ENCODE results near the gene ACVR1. TPM values are rescaled to one million over a fixed set of nuclear protein-coding genes. Genes with fewer than 3 reads are reported as not detected.

ACVR1 gene
- 7.2 and 11.3 TPM in 2 replicates for total RNA-seq (2014; rRNA removed; shearing (Covaris generic))

DNA sequence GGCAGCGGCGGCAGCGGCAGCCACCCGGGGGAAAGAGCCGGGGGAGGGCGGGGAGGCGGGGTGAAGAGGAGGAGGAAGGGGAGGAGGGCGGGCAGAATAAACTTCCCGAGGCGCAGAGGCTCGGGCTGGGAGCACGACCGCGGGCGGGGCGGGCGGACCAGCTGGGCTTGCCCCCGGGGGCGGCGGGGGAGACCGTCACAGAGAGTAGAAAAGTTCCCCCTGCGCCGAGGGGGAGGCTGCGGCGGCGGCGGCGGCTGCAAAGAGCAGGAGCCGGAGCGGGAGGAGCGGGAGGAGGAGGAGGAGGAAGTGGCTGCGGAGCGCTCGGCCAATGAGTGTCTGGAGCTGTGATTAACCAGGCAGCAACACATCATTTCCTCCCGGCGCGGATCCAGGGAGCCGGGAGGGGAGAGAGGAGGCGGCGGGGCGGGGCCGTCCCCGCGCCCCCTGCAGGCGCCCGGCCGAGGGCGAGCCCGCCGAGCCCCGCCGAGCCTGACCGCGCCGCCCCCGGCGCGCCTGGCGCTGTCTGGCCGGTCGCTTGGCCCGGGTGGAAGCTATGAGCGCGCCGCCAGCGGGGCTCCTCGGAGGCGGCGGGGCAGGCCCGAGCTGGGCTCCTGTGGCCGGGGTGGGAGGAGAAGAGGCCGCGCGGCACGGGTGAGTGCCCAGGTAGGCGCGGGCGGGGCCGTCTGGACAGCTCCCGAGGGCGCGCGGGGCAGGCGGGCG lies at the start of gene ACVR1:
TSS of gene ACVR1 (minus strand) at position 265 of the 720 bp plus-strand sequence. CDS start 76,837 bp downstream, outside the sequence.
- DNase-seq (ENCODE audit: low read depth) = peak; percentile 98

DNA sequence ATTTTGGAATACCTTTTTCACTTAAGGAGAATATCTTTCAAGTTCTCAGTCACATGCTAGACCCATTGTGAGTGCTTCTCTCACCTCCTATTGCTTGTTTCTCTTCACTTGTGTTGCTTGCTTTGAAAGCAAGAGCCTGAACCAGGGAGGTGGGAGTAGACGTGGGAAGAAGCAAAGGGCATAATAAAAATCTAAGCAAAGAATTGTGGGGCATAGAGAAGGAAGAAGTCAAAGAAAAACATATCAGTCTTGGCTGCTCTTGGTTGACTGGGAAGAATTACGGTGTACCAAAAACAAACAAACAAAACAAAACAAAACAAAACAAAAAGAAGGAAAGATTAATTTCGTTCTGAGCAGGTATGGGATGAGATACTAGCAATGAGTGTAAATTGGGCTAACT lies 48.9 kb upstream of the ACVR1 start:
- DNase-seq (ENCODE audit: low read depth) = no peak

DNA sequence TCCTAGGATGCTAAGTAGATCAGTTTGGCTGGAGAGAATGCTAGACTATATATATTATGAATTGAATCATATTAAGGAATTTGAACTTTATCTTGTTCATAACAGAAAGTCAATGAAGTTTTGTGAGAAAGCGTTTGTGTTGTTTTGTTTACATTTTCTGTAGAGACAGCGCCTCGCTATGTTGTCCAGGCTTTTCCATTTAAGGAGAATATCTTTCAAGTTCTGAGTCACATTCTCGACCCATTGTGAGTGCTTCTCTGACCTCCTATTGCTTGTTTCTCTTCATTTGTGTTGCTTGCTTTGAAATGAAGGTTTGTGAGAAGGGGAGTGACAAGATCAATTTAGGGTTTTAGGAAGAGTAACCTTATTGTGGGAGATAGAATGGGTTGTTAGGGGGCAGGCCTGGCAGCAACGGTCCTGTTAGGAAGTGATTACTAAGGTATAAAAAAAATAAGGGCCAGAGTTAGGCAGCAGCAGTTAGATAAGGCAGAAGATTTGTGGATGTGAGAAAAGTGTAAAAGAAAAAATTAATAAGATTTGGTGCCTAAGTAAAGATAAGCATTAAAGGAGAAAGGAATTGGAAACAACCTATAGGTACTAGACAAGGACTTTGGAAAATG lies 47.6 kb upstream of the ACVR1 start:
- DNase-seq (ENCODE audit: low read depth) = no peak

DNA sequence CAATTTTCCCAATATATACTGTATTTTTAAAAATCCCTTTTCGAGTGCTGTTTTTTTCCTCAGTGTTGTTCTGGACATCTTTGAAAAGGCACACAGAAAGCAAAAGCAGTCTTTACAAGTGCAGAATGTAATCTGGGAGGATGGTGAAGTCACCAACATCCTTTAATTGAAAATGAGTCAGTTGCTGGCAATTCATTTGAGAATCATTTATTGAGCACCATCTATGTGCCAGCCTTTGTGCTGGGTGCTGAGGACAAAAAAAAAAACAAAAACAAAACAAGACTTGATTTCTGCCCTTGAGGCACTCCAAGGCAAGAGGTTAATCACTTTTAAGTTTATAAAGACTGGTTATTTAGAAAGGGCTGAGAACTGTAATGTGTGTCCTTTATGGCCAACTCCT lies 46.7 kb upstream of the ACVR1 start:
- no peak for DNase-seq (ENCODE audit: low read depth)

DNA sequence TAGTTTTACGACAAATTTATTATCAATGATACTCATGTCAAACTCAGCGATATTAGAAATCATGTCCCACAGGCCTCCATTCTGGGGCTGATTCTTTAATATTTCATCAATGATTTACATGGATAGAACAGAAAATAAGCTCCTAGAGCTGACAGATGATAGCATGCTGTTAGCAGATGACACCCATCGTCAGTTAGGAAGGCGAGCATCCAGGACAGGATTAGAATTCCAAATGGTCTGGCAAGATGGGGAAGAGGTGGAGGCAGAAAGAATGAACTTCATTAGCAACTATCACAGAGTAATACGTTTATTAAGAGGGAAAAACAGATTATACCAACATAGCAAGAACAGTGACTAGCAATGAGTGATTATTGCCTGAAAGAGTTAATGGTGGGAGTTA lies 46.2 kb upstream of the ACVR1 start:
- DNase-seq (ENCODE audit: low read depth) = no peak

DNA sequence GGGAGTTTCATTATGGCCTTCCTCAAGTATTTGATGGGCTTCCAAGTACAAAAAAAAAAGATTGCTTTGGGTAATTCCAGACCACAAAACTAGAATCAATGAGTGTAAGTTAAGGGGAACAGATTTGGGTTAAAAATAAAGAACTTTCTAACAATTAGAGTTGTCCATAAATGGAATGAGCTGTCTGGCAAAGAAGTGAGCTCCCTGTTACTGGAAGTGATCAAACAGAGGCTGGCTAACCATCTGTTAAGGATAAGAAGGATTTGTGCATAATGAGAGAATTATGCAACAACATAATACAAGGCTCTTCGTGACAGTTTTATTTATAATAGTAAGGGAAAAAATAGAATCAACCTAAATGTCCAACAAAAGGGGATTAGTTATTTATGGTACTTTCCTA lies 44.6 kb upstream of the ACVR1 start:
- DNase-seq (ENCODE audit: low read depth) = no peak

DNA sequence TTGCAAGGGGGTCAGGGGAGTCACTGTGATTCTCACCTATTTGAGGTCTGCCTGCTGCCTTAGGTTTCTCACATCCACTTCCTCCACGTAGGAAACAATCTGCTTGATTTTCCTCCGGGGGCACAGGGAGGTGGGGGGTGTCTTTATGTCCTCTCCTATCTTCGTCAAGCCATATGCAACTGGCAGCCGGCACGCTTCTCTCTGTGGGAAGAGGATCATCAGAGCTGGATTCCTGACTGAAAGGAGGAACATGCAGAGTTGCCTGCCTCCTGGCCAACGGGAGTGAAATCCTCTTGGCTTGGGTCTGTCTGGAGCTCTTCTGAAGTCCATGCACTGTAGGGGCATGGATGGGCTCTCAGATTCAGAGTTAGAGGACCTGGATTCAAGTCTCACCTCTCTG lies 43.1 kb upstream of the ACVR1 start:
- no peak for DNase-seq (ENCODE audit: low read depth)

DNA sequence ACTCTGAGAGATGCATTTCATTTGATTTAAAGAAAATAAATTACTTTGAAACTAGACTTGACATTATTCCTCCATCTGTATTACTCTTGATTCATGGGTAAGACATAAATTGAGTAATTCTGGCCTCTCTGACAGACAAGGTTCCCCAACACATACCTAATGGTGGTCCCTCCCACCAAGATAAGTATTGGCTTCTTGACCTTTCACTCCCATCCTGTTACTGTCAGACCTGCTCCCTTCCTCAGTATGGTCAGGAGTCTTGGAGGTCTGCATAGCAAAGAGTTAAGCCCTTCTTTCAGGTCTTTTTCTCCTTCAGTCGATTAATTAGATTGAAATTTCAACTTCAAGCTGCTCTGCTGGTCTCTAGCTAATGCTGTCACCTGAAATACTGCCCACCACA lies 42.2 kb upstream of the ACVR1 start:
- DNase-seq (ENCODE audit: low read depth) = no peak

DNA sequence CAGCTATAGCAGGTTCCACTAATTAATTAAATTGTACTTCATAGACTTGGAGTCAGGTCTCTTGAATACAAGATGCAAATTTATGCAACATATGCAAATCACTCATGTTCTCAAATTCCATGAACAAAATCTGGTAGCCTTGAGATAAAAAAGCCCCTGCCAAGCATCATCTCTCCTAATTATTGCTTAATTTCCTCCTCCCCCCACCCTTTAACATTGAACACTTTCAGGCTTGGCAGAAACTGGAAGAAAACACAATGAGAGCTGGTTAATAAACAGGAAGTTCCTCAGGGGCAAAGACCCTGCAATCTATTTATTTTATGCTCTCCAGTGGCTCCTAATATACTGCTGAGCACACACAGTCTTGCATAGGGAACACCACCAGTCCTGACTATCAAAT lies 35.6 kb upstream of the ACVR1 start:
- DNase-seq (ENCODE audit: low read depth) = no peak

DNA sequence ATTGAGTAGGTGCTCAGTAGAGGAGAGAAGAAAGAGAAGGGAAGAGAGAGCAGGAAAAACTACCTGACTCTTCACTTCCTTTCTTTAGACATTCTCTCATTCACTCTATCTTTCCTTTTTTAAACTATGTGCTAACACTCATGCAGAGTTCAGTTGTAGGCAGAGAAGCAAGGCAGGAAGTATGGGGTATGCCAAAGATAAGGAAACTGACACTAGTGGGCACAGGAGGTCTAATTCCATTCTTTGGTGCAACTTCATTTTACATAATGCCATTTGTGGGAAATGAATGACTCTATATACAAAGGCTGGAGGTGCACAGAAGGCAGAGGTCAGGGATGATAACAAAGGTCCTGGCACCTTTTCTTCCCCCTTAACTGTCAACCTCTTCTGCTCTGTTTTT lies 35.1 kb upstream of the ACVR1 start:
- DNase-seq (ENCODE audit: low read depth) = no peak

DNA sequence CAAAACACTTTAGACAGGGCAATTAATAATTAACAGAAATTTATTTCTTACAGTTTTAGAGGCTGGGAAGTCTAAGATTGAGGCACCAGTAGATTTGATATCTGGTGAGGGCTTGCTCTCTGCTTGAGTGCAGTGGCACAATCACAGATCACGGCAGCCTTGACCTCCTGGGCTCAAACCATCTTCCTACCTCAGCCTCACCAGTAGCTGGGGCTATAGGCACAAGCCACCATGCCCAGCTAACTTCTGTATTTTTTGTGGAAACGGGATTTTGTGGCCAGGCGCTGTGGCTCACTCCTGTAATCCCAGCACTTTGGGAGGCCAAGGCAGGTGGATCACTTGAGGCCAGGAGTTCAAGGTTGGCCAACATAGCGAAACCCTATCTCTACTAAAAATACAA lies 29.0 kb upstream of the ACVR1 start:
- DNase-seq (ENCODE audit: low read depth) = no peak

DNA sequence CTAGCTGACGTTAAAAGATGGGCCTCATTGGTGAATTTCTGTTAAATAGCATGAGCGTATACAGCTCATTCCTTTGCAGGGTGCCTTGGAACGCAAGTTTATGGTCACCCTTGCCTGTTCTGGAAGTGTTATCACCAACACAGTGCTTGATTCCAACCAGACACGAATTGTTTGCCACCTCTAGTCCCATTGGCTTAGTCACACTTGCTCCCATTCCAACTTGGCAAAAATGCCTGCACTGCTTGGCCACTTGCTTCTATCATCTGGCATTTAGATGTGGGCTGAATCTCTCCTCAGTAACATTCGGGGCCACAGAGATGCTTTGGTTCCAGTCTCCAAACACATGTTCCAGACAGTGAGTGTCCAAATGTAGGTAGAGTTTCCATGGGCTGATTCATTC lies 27.5 kb upstream of the ACVR1 start:
- no peak for DNase-seq (ENCODE audit: low read depth)

DNA sequence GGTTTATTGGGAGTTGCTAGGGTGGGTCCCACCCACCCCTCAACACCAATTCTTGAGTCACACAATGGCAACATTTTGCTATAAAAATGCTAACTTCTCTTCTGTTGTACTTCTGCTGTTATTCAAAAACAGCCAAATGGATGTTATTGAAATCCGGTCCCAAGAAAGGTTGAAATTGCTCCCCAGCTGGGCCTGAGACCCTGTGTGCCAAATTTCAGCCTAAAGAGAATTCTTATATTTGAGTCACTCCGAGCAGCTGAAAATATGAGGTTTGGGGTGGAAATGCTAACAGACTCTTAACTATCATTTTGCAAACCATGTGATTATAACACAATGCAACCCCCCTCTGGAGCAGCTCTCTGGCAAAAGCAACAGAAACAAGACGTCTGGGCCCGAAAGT lies 27.0 kb upstream of the ACVR1 start:
- DNase-seq (ENCODE audit: low read depth) = no peak

DNA sequence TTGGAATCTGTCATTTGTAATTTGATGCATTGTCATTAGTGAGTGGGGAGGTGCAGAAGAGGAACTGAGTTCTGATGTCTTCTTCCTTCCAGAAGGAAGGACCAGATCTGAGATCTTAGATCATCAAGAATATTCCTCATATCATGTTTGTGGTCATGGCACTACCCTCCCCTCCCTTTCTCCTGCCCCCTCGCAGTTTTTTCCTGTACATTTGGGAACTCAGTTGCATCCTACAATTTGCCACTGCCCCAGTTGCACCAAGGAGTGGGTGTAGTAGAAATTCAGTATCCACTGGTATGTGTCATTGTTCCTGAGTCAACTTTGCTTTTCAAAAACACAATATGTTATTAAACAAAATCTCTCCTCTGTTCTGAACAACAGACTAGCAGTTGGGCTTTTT lies 26.6 kb upstream of the ACVR1 start:
- DNase-seq (ENCODE audit: low read depth) = no peak

DNA sequence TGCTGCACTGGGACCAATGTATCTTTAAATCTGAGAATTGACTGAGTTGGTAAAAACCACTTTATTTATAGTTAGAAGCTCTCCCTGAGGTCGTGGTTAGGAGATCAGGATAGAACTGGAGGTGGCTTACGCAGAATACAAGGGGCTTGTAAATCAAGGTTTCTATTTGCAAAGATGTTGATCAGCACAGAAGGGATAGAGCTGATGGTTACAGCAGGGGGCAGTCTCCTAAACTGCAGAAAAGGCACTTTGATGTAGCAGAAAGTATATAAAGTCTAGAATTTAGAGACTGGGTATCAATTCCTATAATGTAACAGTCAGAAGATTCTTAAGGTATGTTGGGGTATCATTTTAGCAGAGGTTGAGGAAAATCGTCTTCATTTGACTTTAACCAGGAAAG lies 25.2 kb upstream of the ACVR1 start:
- DNase-seq (ENCODE audit: low read depth) = no peak

DNA sequence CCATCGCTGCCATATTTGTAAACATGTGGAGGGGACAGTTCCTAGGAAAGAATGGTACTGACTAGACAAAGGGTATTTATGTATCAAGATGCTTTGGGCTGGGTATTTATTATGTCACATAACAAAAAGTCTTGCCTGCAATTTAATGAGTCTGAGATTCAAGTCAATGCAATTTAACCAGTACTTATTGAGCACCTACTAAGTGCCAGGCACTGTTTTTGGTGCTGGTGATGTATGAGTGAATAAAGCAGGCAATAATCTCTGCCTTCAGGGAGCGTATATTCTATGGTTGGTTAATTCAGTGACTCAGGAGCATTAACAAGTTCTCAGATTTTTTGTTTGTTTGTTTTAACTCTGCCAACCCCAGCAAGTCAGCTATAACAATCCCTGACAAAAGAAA lies 24.6 kb upstream of the ACVR1 start:
- DNase-seq (ENCODE audit: low read depth) = no peak

DNA sequence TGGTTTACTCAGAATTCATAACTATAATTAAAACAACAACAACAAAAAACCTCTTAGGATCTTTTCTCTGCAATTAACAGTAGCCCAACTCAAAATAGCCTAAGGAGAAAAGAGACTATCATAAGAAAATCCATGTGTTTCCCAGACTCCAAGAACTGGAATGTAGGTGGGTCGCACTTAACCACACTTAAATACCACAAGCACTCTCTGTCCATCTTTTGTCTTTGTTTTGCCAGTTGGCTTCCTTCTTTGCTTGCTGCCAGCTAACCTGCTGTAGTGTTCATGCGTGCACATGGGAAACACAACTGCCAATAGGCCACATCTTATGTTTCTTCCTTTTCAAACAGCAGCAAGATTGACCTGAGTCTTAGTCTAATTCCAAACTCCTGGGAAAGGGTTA lies 24.1 kb upstream of the ACVR1 start:
- peak; percentile 19 for DNase-seq (ENCODE audit: low read depth)

DNA sequence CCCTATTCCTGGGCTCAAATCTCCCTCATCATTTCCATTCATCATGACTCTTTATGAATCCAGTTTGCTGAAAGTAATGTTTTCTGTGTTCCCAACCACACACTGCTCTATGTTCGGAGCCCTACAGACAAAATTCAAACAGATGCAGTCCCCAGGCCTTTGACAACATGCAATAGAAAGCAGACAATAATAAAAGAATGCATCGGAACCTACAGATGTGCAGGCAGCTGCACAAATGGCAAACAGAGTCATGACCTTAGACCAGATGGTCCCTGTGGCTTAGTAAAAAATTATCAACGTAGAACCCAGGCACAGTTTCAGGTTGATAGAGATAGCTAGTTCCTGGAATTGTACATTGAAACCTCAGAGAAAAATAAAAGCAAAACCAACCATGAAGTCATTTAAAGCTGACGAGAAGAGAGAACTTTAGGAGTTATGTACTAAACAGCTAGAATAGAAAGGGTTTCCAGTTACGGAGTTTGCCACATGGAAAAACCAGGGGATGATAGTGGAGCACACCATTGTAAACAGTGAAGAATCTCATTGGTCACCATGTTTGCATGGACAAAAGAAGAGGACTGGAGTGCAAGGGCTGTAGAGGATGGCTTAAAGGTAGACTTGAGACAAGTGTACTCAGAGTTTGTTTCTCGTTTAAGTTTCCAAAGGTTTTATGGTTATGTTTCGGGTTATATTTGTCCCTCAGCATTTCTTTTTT lies 23.2 kb upstream of the ACVR1 start:
- no peak for DNase-seq (ENCODE audit: low read depth)

DNA sequence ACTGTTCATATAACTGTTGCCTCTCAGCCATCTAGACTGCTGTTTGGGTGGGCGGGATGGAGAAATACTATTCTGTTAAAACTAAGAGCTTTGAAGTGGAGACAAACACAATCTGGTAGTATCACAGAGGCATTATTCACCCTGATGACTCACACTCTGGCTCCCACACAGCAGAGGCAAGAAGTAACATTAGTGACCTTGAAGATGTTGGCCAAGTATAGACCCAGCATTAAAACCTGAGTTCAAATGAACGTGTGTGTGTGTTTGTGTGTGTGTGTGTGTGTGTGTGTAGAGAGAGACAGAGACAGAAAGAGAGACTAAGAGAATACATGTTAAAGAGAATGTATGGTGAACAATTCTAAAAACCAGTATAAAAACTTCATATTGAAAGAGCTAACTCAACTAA lies 22.5 kb upstream of the ACVR1 start:
- DNase-seq (ENCODE audit: low read depth) = peak; percentile 78

DNA sequence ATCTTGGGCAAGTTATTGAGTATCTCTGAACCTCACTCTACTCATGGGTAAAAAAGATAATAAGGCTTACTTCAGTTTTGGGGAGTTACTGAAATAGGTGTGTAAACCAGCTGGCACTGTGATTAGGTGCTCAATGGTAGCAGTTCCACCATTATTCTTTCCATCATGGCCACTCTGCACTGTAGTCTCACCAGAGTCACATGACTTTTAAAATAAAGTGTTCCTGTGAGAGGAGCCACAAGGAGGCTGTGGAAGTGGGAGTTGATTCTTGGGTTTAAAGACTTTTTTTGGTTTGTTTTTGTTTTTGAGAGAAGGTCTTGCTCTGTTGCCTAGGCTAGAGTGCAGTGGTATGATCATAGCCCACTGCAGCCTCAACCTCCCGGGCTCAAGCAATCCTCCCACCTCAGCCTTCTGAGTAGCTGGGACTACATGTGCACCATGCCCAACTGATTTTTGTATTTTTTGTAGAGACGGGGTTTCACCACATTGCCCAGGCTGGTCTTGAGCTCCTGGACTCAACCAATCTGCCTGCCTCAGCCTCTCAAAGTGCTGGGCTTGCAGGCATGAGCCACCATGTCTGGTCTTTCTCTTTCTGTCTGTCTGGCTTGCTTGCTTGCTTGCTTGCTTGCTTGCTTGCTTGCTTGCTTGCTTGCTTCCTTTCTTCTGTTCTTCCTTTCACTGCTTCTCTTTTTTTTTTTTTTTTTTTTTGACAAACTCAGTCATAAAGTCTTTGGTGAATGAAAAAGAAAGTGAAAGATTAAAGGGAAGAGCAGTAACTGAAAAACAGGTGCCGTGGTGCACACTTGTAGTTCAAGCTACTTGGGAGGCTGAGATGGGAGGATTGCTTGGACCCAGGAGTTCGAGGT lies 21.2 kb upstream of the ACVR1 start:
- no peak for DNase-seq (ENCODE audit: low read depth)

DNA sequence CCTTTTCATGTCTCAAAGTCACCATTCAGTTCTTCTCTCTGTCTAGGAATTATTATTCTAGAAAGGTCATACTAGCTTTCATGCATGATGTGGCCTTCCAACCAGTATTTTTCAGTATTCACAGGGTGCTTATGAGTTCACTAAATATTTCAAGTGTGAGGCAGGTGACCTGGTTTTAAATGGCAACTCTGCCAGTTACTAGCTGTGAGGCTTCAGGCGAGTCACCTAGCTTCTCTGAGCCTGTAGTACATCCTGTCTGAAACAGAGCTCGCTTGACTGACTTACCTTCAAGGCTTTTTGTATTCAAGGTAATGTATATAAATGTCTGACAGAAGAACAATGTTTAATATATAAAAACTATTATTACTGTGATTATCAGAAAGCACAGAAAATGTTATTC lies 19.4 kb upstream of the ACVR1 start:
- peak; percentile 38 for DNase-seq (ENCODE audit: low read depth)

Measured in Daoy (cell line).